Activated CD4-positive, alpha-beta T cell treated with anti-CD3 and anti-CD28 coated beads, Interleukin-2, amount 10 ng/mL, durations not matched to agents 7 days and 5 days (primary cell): ENCODE measurements around the gene SLC35F4. TPM values are rescaled to one million over a fixed set of nuclear protein-coding genes. Genes with fewer than 3 reads are reported as not detected.

Experiments
- CTCF ChIA-PET: fragments of 350-600 bp; sonication (Branson Sonifier 250); formaldehyde crosslinking; loops from one replicate; lab custom pipeline; 2021; ENCODE audit warnings: antibody characterized with exemption; lab: Charles Lee
- POLR2A ChIA-PET: fragments of 350-600 bp; sonication (Branson Sonifier 250); formaldehyde crosslinking; loops from one replicate; lab custom pipeline; 2021; ENCODE audit warnings: antibody characterized with exemption; lab: Charles Lee
- DNase-seq: peaks from one replicate; pipeline ENCODE4 v3.0.0-alpha.2; 2020
- H3K27ac Mint-ChIP-seq: one replicate; pipeline ENCODE4 v1.8.0; 2021; ENCODE audit warnings: mild to moderate bottlenecking, moderate library complexity, mixed read lengths
- H3K27me3 Mint-ChIP-seq: one replicate; pipeline ENCODE4 v1.8.0; 2021; ENCODE audit warnings: mixed read lengths
- H3K36me3 Mint-ChIP-seq: one replicate; pipeline ENCODE4 v1.8.0; 2021; ENCODE audit warnings: low read depth, mixed read lengths
- H3K4me1 Mint-ChIP-seq: one replicate; pipeline ENCODE4 v1.8.0; 2021; ENCODE audit warnings: mixed read lengths
- H3K4me3 Mint-ChIP-seq: one replicate; pipeline ENCODE4 v1.8.0; 2021; ENCODE audit warnings: mild to moderate bottlenecking, moderate library complexity, mixed read lengths
- H3K9me3 Mint-ChIP-seq: one replicate; pipeline ENCODE4 v1.8.0; 2021; ENCODE audit warnings: mixed read lengths
- total RNA-seq, 2 experiments: library from RNA; stranded (reverse); gene quantifications; one replicate each; pipeline ENCODE4 v1.2.3, GENCODE V29; 2021

SLC35F4 gene
- total RNA-seq, 2 experiments from 2014 or later: not detected

- H3K36me3 Mint-ChIP-seq: no peaks in the 10 kb centered on the region
These were observed 179.6 kb downstream of the SLC35F4 start for GRCh38 chr14:57686304-57686703.

DNA sequence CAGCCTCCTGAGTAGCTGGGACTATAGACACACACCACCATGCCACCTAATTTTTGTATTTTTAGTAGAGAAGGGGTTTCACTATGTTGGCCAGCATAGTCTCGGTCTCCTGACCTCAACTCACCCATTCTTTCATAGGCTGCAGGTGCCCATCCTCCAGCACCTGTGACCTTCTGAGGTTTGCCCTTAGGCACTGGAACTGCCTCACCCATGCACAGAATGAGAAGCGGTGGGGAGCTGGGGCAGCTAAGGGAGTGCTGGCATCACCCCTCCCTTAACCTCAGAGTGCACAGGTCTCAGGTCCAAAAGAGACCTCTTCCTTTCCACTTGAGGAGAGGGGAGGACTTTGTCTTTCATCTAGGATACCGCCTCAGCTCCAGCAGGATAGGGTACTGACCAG, 194.9 kb downstream of the SLC35F4 start:
- Mint-ChIP-seq H3K27me3 (no peaks in the 10 kb centered on the region), H3K36me3 (no peaks in the 10 kb centered on the region), H3K27ac (no peak overlapping the region), H3K4me3 (no peak overlapping the region), H3K9me3 (peaks cover 5% of the 10 kb centered on the region), H3K4me1 (no peaks in the 10 kb centered on the region)
- ChIA-PET CTCF (no interaction called here), POLR2A (no interaction called here)
- DNase-seq: no peak

More at GRCh38 chr14:57686304-57686703, 179.6 kb downstream of the SLC35F4 start:
- Mint-ChIP-seq H3K27ac (no peak overlapping the region), H3K4me3 (no peak overlapping the region), H3K9me3 (no peaks in the 10 kb centered on the region), H3K4me1 (no peaks in the 10 kb centered on the region), H3K27me3 (no peaks in the 10 kb centered on the region)
- ChIA-PET CTCF (no interaction called here), POLR2A (no interaction called here)
- no peak for DNase-seq

- Mint-ChIP-seq H3K27ac (no peak overlapping the region), H3K4me1 (no peaks in the 10 kb centered on the region), H3K4me3 (no peak overlapping the region), H3K36me3 (no peaks in the 10 kb centered on the region), H3K27me3 (no peaks in the 10 kb centered on the region), H3K9me3 (no peaks in the 10 kb centered on the region)
- ChIA-PET CTCF (no interaction called here), POLR2A (no interaction called here)
- DNase-seq: no peak
These were observed 205.7 kb downstream of the SLC35F4 start for GRCh38 chr14:57660208-57660607.

GRCh38 chr14:57659052-57659451, 206.8 kb downstream of the SLC35F4 start:
- no peaks in the 10 kb centered on the region for H3K4me1 Mint-ChIP-seq
- CTCF ChIA-PET: no interaction called here

GRCh38 chr14:57657487-57657886, 208.4 kb downstream of the SLC35F4 start:
- Mint-ChIP-seq H3K27me3 (no peaks in the 10 kb centered on the region), H3K9me3 (no peaks in the 10 kb centered on the region), H3K4me3 (no peak overlapping the region), H3K4me1 (no peaks in the 10 kb centered on the region), H3K27ac (no peak overlapping the region), H3K36me3 (no peaks in the 10 kb centered on the region)
- DNase-seq: no peak
- ChIA-PET CTCF (no interaction called here), POLR2A (no interaction called here)

More at GRCh38 chr14:57659052-57659451, 206.8 kb downstream of the SLC35F4 start:
- Mint-ChIP-seq H3K4me3 (no peak overlapping the region), H3K36me3 (no peaks in the 10 kb centered on the region), H3K27me3 (no peaks in the 10 kb centered on the region), H3K27ac (no peak overlapping the region), H3K9me3 (no peaks in the 10 kb centered on the region)
- POLR2A ChIA-PET: no interaction called here
- no peak for DNase-seq

DNA sequence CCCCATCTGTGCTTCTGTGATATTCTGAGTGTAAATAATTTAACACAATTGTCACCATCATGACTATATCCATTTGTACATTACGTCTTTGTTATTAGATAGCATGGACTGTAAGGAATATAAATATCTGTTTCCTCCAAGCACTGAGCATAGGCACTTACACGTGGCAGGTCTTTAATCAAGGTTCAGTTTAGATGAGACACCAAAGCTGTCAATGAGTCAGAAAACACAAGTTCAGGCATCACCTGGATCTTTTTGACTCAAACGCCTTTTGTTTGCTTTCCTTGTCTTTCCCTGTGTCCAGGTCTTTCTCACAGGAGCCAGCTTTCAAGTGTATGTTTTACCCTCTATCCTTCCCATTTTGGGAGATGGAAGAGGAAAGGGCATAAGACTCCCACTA, 209.0 kb downstream of the SLC35F4 start:
- no peak for DNase-seq
- no peaks in the 10 kb centered on the region for H3K9me3 Mint-ChIP-seq
- H3K27me3 Mint-ChIP-seq: no peaks in the 10 kb centered on the region
- H3K4me3 Mint-ChIP-seq: no peak overlapping the region
- H3K36me3 Mint-ChIP-seq: no peaks in the 10 kb centered on the region
- H3K27ac Mint-ChIP-seq: no peak overlapping the region
- no peaks in the 10 kb centered on the region for H3K4me1 Mint-ChIP-seq
- ChIA-PET POLR2A (no interaction called here), CTCF (no interaction called here)

GRCh38 chr14:57652769-57653168, 213.1 kb downstream of the SLC35F4 start:
- H3K9me3 Mint-ChIP-seq: no peaks in the 10 kb centered on the region
- ChIA-PET POLR2A (no interaction called here), CTCF (no interaction called here)
- no peak overlapping the region for H3K27ac Mint-ChIP-seq
- H3K27me3 Mint-ChIP-seq: no peaks in the 10 kb centered on the region
- H3K36me3 Mint-ChIP-seq: no peaks in the 10 kb centered on the region
- H3K4me3 Mint-ChIP-seq: no peak overlapping the region
- DNase-seq: no peak
- no peaks in the 10 kb centered on the region for H3K4me1 Mint-ChIP-seq

DNA sequence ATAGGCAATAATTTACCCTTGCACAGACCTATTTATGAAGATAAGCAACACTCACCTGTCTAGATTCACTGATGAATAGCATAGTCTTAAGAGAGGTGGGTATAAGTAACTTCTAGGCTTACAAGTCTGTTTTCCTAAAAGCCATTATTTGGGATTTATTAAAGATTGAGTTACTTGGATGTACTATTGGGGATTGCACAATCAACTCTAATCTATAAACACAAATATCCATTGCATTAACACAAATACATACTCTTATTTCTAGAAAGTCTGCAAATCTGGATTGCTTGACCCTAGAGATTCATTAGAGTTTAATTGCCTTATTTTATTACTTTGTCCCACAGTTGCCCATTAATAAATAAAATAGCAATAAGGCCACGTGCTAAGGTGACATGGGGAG, 224.1 kb downstream of the SLC35F4 start:
- DNase-seq: no peak
- Mint-ChIP-seq H3K4me1 (no peaks in the 10 kb centered on the region), H3K27me3 (no peaks in the 10 kb centered on the region), H3K4me3 (no peak overlapping the region), H3K9me3 (peaks cover 3% of the 10 kb centered on the region), H3K27ac (no peak overlapping the region), H3K36me3 (no peaks in the 10 kb centered on the region)
- ChIA-PET CTCF (no interaction called here), POLR2A (no interaction called here)

DNA sequence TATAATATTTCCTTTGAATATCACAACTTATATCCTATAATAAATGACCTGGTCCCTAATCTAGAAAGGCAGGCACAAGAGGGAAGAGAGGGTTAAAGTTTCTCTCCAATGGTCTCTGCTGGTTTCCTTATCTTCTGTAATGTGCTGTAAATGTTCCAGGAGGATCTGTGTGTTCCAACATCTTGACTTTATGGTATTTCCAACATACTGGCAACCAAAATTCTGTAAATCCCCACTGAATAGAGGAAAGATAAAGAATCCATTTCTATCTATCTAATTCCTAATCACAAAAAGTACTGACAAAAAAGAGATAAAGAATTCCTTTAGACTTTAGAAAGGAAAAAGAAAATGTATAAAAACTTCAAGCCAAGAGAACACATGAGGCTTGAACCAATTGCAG, 225.9 kb downstream of the SLC35F4 start:
- Mint-ChIP-seq H3K4me3 (no peak overlapping the region), H3K27me3 (no peaks in the 10 kb centered on the region), H3K36me3 (no peaks in the 10 kb centered on the region), H3K27ac (no peak overlapping the region), H3K9me3 (no peaks in the 10 kb centered on the region), H3K4me1 (no peaks in the 10 kb centered on the region)
- no peak for DNase-seq
- ChIA-PET CTCF (no interaction called here), POLR2A (no interaction called here)

GRCh38 chr14:57637901-57638300, 228.0 kb downstream of the SLC35F4 start:
- H3K27me3 Mint-ChIP-seq: no peaks in the 10 kb centered on the region
- H3K4me1 Mint-ChIP-seq: no peaks in the 10 kb centered on the region
- H3K27ac Mint-ChIP-seq: no peak overlapping the region

DNA sequence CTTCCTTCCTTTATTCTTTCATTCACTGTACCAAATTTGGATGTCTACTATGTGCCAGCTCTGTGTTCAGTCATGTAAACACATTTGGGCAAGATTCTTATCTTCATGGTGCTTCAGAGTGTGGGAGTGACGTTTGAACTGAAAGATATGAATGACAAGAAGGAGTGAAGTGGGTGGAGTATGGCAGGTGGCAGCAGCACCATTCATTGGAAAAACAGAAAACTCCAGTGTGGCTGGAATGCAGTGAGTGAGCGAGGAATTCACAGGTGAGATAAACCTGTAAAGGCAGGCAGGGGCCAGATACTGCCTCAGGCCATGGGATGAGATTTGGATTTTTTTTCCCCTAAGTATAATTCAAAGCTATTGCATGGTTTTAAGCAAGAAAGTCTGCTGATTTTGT, 231.6 kb downstream of the SLC35F4 start:
- H3K27ac Mint-ChIP-seq: no peak overlapping the region
- H3K4me1 Mint-ChIP-seq: no peaks in the 10 kb centered on the region
- no peaks in the 10 kb centered on the region for H3K27me3 Mint-ChIP-seq
- no peaks in the 10 kb centered on the region for H3K36me3 Mint-ChIP-seq
- no peaks in the 10 kb centered on the region for H3K9me3 Mint-ChIP-seq
- no peak overlapping the region for H3K4me3 Mint-ChIP-seq
- ChIA-PET POLR2A (no interaction called here), CTCF (interaction anchor here (0.7 kb wide), 1 partner anchor 132 kb away, joined by 3 read pairs; no protein-coding TSS in a partner anchor)
- no peak for DNase-seq

More at GRCh38 chr14:57637901-57638300, 228.0 kb downstream of the SLC35F4 start:
- DNase-seq: no peak
- H3K4me3 Mint-ChIP-seq: no peak overlapping the region
- no peaks in the 10 kb centered on the region for H3K36me3 Mint-ChIP-seq
- ChIA-PET POLR2A (no interaction called here), CTCF (no interaction called here)
- no peaks in the 10 kb centered on the region for H3K9me3 Mint-ChIP-seq

DNA sequence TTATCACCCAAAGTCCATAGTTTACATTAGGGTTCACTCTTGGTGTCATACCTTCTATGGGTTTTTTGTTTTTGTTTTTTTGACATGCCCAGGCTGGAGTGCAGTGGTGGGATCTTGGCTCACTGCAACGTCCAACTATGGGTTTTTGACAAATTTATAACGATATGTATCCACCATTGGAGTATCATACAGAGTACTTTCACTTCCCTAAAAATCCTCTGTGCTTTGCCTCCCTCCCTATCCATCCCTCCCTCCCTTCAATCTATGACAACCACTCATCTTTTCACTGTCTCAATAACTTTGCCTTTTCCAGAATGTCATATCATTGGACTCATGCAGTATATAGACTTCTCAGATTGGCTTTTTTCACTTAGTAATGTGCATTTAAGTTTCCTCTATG, 233.2 kb downstream of the SLC35F4 start:
- H3K36me3 Mint-ChIP-seq: no peaks in the 10 kb centered on the region
- no peak for DNase-seq
- H3K4me1 Mint-ChIP-seq: no peaks in the 10 kb centered on the region
- CTCF ChIA-PET: no interaction called here
- H3K4me3 Mint-ChIP-seq: no peak overlapping the region
- H3K27ac Mint-ChIP-seq: no peak overlapping the region
- no peaks in the 10 kb centered on the region for H3K27me3 Mint-ChIP-seq
- H3K9me3 Mint-ChIP-seq: no peaks in the 10 kb centered on the region
- POLR2A ChIA-PET: no interaction called here

DNA sequence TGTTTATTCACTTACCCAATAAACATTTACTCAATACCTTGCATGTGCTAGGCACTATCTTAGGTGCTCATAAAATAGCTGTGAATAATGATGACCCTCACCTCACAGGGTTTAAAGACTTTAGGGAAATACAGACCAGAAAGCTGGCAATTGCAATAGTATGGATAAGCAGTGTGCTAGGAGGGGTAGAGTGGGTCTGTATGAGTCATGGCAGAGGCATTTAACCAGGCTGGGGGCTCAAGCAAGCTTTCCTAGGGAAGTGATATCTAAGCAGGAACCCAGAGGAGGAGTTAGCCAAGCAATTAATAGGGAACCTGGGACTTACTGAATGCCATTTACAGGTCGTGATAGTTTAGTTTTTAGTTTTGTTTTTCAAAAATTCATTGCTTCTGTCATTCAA, 248.4 kb downstream of the SLC35F4 start:
- Mint-ChIP-seq H3K4me1 (no peaks in the 10 kb centered on the region), H3K9me3 (peaks cover 3% of the 10 kb centered on the region), H3K4me3 (no peak overlapping the region), H3K27me3 (no peaks in the 10 kb centered on the region), H3K36me3 (no peaks in the 10 kb centered on the region), H3K27ac (no peak overlapping the region)
- POLR2A ChIA-PET: no interaction called here
- no peak for DNase-seq
- CTCF ChIA-PET: no interaction called here

- ChIA-PET CTCF (no interaction called here), POLR2A (no interaction called here)
- no peak overlapping the region for H3K4me3 Mint-ChIP-seq
- no peaks in the 10 kb centered on the region for H3K36me3 Mint-ChIP-seq
- no peaks in the 10 kb centered on the region for H3K4me1 Mint-ChIP-seq
- no peaks in the 10 kb centered on the region for H3K27me3 Mint-ChIP-seq
- DNase-seq: no peak
- H3K9me3 Mint-ChIP-seq: no peaks in the 10 kb centered on the region
- H3K27ac Mint-ChIP-seq: no peak overlapping the region
These were observed 252.9 kb downstream of the SLC35F4 start for GRCh38 chr14:57612946-57613345.
